T-helper 17 cell (primary cell): ENCODE data around the gene WNT9B. TPM values are rescaled to one million over a fixed set of nuclear protein-coding genes. Genes with fewer than 3 reads are reported as not detected.
A peak's percentile ranks its signal among the peaks of the same experiment; 100 is the strongest.

Source experiments
- ATAC-seq: fragments of 150-1000 bp; cut with Tn5 transposase; 2 replicates; pipeline ENCODE4 v1.10.0; 2021; ENCODE audit warnings: mild to moderate bottlenecking, moderate library complexity
- DNase-seq, 3 donors: peaks; one replicate each; pipeline versions ENCODE4 v3.0.0 to v3.0.0-alpha.2; 2020 to 2021
- H3K9me3 ChIP-seq: one replicate; pipeline ENCODE4 v1.7.0; 2013; ENCODE audit warnings: low read length, mild to moderate bottlenecking; ENCODE audit not compliant: control insufficient read depth, poor library complexity, severe bottlenecking
- H3K27ac Mint-ChIP-seq: one replicate; pipeline ENCODE4 v1.8.0; 2022; ENCODE audit warnings: mild to moderate bottlenecking, moderate library complexity, mixed read lengths
- H3K27me3 Mint-ChIP-seq: one replicate; pipeline ENCODE4 v1.8.0; 2022; ENCODE audit warnings: mixed read lengths
- H3K36me3 Mint-ChIP-seq: one replicate; pipeline ENCODE4 v1.8.0; 2022; ENCODE audit warnings: low read depth, mixed read lengths
- H3K4me1 Mint-ChIP-seq: one replicate; pipeline ENCODE4 v1.8.0; 2022; ENCODE audit warnings: mild to moderate bottlenecking, mixed read lengths
- H3K4me3 Mint-ChIP-seq: one replicate; pipeline ENCODE4 v1.8.0; 2022; ENCODE audit warnings: mild to moderate bottlenecking, moderate library complexity, mixed read lengths
- total RNA-seq, 4 donors: library from RNA in 2 of 4; stranded (reverse) in 2 of 4; gene quantifications; one replicate each; pipeline ENCODE4 v1.2.3 and lab custom pipeline; 2022 to 2026

The WNT9B gene
- total RNA-seq, 2 donors from 2014 or later: not detected

DNA sequence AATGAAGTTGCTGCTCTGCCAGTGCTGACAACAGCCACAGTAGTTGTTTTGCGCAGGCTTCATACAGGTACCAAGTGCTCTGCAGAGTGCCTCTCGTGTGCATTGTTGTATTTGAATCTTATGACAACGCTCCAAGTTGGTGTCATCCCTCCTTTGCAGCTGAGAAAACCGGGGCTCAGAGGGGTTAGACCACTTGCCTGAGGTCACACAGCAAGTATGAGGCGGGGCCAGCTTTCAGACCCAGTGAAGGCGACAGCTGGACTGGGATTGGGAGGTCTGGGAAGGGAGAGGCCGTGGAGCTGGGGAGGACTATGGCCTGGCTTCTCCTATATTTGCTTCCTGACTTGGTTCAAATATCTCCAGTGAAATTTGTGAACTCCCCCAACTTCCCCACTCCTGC, 33.2 kb downstream of the WNT9B start:
- Mint-ChIP-seq H3K27ac (no peak overlapping the region), H3K36me3 (no peaks in the 10 kb centered on the region), H3K4me3 (no peak overlapping the region), H3K27me3 (peaks cover 25% of the 10 kb centered on the region), H3K4me1 (no peaks in the 10 kb centered on the region)
- no peak for DNase-seq
- H3K9me3 ChIP-seq: no peaks in the 10 kb centered on the region
- no peak for ATAC-seq

DNA sequence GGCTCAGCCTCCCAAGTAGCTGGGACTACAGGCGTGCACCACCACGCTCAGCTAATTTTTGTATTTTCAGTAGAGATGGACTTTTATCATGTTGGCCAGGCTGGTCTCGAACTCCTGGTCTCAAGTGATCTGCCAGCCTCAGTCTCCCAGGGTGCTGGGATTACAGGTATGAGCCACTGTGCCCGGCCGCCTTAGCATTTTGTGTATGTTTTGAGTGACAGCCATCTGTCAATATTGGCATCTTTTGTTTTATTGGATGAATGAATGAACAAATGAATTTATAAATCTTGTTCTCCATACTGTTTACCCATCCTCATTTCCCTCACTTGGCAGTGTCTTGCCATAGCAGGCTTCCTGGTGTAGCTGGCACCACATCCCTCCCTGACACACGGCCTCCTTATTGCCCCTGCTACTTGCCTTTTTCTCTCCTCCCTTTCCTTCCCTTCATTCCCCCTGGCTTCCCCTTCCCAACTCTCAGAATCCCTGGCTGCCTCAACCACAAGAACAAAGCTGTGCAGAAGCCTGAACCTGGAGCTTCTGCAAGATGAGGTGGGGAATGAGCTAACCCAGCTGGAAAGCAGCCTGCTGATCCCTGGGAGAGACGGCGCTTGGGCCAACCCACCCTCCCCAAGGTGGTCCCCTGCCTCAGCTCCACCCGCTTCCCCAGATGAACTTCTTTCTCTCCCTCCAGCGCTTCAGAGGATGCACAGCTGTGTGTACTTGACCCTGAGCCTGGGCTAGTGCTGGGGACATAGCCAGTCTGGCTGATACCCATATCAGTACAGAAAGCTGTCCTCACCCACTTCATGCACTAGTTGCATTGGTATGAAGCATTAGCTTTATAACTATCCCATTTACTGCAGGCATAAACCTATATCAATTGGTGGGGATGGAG, 34.3 kb downstream of the WNT9B start:
- H3K27ac Mint-ChIP-seq: no peak overlapping the region

DNA sequence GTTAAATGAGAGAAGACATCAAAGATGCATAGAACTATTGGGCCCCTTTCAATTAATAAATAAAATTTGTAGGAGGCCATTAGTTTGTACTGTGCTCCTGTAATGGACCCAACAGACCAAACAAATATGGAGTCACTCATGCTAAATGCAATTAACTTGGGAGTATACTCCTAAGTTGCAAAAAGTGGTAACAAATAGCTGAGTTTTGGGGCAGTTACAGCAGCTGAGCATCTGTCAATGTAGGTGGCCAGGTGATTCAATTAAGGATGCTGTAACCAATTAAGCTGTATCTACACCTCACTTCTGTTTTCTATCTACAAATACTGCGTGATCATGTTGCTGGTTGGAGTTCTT, 34.9 kb downstream of the WNT9B start:
- H3K36me3 Mint-ChIP-seq: no peaks in the 10 kb centered on the region
- H3K27ac Mint-ChIP-seq: no peak overlapping the region
- H3K4me1 Mint-ChIP-seq: no peaks in the 10 kb centered on the region
- no peaks in the 10 kb centered on the region for H3K9me3 ChIP-seq
- ATAC-seq: no peak
- H3K27me3 Mint-ChIP-seq: peaks cover 43% of the 10 kb centered on the region
- DNase-seq: no peak
- no peak overlapping the region for H3K4me3 Mint-ChIP-seq

More for the DNA sequence above, 34.3 kb downstream of the WNT9B start:
- H3K4me3 Mint-ChIP-seq: no peak overlapping the region
- no peaks in the 10 kb centered on the region for H3K36me3 Mint-ChIP-seq
- no peak for DNase-seq
- ATAC-seq: no peak
- peaks cover 36% of the 10 kb centered on the region for H3K27me3 Mint-ChIP-seq
- H3K9me3 ChIP-seq: no peaks in the 10 kb centered on the region
- H3K4me1 Mint-ChIP-seq: no peaks in the 10 kb centered on the region

DNA sequence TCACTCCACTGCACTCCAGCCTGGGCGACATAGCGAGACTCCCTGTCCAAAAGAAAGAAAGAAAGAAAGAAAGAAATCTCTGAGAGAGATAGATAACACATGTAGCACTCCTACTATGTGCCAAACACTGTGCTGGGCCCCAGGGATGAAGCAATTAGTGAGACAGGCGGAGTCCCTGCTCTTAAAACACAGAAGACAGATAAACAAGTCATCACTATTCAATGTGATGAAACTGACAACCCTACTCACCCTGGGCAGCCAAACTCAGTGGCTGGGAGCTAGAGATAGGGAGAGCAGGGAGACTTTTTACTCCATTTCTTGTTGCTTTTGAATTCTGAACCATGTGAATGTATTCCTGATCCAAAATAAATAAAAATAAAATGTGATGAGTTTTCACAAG, 36.3 kb downstream of the WNT9B start:
- Mint-ChIP-seq H3K4me1 (no peaks in the 10 kb centered on the region), H3K27ac (peak overlapping the region; percentile 14), H3K27me3 (peaks cover 46% of the 10 kb centered on the region), H3K36me3 (no peaks in the 10 kb centered on the region), H3K4me3 (no peak overlapping the region)
- ATAC-seq (no peak), DNase-seq (no peak)
- no peaks in the 10 kb centered on the region for H3K9me3 ChIP-seq

DNA sequence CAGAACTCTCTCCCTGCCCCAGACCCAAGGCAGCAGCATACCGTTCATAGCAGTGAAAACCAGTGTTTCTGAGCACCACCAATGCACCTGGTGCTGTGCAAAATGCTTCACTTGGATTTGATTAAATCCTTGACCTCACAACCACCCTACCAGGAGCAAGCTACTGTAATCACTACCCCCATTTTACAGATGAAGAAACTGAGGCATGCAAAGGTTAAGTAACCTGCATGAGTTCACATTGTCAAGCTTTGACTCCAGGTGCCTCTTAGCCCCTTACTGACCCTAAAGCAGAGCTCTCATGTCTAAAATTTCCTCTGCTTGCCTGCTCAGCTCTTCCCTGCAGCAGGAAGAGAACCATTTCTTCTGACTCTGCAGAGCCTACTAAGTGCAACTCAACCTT, 37.3 kb downstream of the WNT9B start:
- no peaks in the 10 kb centered on the region for H3K36me3 Mint-ChIP-seq
- H3K27me3 Mint-ChIP-seq: peaks cover 55% of the 10 kb centered on the region
- no peaks in the 10 kb centered on the region for H3K4me1 Mint-ChIP-seq
- no peak for DNase-seq
- H3K27ac Mint-ChIP-seq: no peak overlapping the region
- no peak for ATAC-seq
- H3K4me3 Mint-ChIP-seq: no peak overlapping the region
- H3K9me3 ChIP-seq: no peaks in the 10 kb centered on the region

DNA sequence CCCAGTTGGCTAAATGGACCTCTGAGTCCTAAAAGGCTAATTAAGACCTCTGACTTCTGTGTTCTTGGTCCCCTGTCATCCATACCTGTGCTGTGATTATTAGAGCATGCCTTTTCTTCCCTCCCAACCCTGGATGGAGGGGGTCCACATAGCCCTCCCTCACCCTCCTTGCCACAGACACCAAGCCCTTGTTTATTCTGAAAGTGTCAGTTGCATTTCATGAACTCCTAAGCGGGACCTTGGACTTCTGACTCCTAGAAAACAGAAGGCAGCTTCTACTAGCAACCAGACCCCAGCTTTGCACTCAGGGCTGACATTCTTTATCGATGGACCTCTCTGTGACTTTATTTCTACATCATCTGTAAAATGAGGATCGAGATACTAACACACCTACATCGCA, 38.1 kb downstream of the WNT9B start:
- Mint-ChIP-seq H3K36me3 (no peaks in the 10 kb centered on the region), H3K4me1 (no peaks in the 10 kb centered on the region), H3K27ac (no peak overlapping the region), H3K27me3 (peaks cover 52% of the 10 kb centered on the region), H3K4me3 (no peak overlapping the region)
- H3K9me3 ChIP-seq: no peaks in the 10 kb centered on the region
- DNase-seq (no peak), ATAC-seq (no peak)

DNA sequence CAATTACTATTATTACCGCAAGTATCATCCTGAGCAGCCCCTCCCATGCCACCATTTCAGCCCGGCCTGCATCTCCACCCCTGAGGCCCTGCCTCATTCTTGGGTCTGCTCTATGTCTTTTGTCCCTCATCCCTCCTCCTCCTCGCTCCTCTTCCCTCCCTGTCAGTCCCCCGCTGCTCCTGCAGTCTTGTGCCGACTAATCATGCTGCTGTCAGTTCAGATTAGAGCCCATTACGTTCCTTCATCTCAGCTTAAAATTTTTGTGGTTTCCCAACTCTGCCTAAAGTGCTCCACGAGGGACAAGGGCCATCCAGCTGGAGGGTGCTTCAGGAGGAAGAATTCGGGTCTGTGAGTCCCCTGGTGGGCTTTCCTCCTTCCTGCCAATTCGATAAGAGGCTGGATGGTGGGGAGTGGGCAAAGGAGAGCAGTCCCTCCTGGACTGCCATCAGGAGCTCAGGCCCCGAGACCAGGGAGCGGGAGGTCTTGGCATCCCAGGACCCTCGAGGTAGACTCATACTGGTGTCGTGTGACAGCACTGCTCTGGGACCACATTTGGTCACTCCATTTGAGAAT, 38.7 kb downstream of the WNT9B start:
- Mint-ChIP-seq H3K36me3 (no peaks in the 10 kb centered on the region), H3K4me1 (no peaks in the 10 kb centered on the region), H3K27ac (no peak overlapping the region), H3K4me3 (no peak overlapping the region), H3K27me3 (peaks cover 47% of the 10 kb centered on the region)
- H3K9me3 ChIP-seq: no peaks in the 10 kb centered on the region
- DNase-seq (no peak), ATAC-seq (no peak)

DNA sequence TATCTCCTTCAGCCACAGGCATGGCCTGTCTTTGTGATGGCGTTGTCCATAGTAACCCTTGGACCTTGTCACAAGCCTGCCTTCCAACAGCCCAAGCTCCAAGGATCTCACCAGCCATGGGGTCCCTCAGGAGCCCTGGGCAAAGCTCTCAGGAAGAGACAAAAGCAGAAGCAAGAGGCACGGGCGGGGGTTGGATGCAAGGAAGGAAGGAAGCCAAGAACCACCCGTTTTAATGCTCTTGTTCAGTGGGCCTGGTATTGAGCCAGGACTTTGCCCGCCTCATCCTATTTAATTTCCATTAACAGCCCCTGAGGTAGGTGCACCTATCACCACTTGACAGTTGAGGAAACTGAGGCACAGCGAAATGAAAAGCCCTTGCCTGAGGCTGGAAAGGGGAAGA, 39.3 kb downstream of the WNT9B start:
- Mint-ChIP-seq H3K27ac (no peak overlapping the region), H3K4me3 (no peak overlapping the region), H3K4me1 (no peaks in the 10 kb centered on the region), H3K36me3 (no peaks in the 10 kb centered on the region), H3K27me3 (peaks cover 43% of the 10 kb centered on the region)
- ATAC-seq: no peak
- H3K9me3 ChIP-seq: no peaks in the 10 kb centered on the region
- no peak for DNase-seq

DNA sequence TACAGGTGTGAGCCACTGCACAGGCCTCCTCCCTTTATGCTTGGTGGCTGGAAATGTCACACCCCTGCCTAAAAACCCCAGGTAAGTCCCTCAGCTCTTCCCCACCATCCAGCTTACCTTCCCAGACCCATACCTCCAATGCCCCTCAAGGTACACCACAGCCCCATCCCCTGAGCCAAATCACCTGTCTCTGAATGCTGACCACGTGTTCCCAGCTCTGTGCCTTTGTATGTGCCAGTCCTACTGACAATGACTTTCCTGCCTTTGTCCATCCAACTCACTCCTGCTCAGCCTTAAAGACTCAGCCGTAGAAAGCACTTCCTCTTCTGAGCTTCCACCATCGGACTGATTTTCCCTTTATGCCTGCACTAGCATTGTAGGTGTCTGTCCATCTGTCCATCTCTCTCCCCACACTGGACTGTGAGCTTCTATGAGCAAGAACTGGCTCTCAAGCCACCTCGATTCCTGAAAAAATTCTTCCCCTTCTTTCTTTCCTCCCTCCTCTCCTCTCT, 40.9 kb downstream of the WNT9B start:
- no peaks in the 10 kb centered on the region for H3K36me3 Mint-ChIP-seq
- DNase-seq: no peak
- ATAC-seq: no peak
- H3K4me3 Mint-ChIP-seq: no peak overlapping the region
- H3K27ac Mint-ChIP-seq: no peak overlapping the region
- H3K4me1 Mint-ChIP-seq: no peaks in the 10 kb centered on the region
- peaks cover 43% of the 10 kb centered on the region for H3K27me3 Mint-ChIP-seq
- no peaks in the 10 kb centered on the region for H3K9me3 ChIP-seq

DNA sequence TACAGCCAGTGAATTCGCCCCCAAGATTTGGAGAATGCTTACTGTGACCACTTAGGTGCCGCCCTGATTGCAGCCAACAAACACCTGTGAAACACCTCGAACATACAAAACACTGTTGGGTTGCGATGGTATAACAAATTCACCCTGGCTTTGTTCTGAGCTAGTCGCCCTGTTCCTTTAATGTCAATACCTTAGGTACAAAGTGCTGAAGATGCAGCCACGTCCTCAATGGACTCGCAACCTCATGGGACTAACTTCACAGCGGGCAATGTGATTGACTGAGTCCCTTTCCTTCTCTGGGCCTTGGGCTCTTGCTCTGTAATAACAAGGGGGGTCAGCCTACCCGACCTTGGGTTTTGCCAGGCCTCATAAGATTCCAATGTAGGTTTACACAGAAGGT, 42.6 kb downstream of the WNT9B start:
- Mint-ChIP-seq H3K27me3 (peaks cover 43% of the 10 kb centered on the region), H3K4me1 (no peaks in the 10 kb centered on the region), H3K4me3 (no peak overlapping the region), H3K27ac (no peak overlapping the region), H3K36me3 (no peaks in the 10 kb centered on the region)
- ATAC-seq: no peak
- H3K9me3 ChIP-seq: no peaks in the 10 kb centered on the region
- no peak for DNase-seq

DNA sequence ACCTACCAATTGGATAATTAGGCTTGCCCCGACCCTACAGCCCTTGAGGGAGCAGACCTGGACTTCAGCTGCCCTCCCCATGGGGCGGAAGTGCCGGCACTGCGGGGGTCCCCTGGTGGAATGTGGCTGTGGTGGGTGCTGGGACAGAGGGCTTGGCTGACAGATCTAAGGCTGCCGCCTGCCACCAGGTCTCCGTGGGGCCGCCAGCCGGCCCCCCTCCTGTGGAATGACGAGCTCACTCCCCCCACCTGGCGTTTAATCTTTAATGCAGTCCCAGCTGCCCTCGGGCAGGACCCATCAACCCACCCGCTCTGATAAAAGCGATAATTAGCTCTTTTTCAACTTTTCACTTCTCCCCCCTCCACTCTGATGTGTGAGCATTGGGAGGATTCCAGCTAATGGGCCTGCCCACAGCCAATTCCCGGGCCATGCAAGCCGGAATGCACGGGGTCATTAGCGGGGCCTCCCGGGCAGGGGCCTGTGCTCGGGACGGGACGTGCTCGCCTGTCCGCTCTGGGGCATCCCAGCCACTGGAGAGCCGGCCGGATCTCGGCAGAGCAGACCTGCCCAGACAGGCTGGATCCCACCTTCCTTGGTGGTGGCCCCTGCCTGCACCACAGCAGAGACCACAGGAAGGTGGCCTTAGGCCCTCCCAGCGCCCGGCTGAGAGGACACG, 43.2 kb downstream of the WNT9B start:
- Mint-ChIP-seq H3K4me1 (no peaks in the 10 kb centered on the region), H3K36me3 (no peaks in the 10 kb centered on the region), H3K4me3 (peak overlapping the region; percentile 25), H3K27ac (no peak overlapping the region), H3K27me3 (peaks cover 42% of the 10 kb centered on the region)
- DNase-seq (no peak), ATAC-seq (no peak)
- no peaks in the 10 kb centered on the region for H3K9me3 ChIP-seq

DNA sequence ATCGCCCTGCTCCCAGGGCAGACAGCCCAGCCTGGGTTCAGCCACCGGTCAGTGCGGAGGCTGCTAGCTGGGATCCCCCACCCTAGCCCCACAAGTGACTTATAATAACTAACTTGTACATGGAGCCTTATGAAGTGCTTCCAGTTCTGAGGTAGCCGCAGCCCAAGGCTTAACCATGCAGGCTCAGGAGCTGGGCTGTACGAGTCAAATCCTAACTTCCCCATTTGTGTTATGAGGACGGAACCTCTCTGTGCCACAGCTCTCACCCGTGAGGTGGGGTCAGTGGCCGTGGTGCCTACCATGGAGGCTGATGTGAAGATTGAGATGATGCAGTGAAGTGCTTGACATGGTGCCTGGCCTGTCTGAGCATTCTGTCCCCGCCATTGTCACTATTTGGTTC, 43.8 kb downstream of the WNT9B start:
- H3K27me3 Mint-ChIP-seq: peaks cover 37% of the 10 kb centered on the region
- H3K4me1 Mint-ChIP-seq: no peaks in the 10 kb centered on the region
- H3K27ac Mint-ChIP-seq: no peak overlapping the region
- no peak overlapping the region for H3K4me3 Mint-ChIP-seq
- H3K9me3 ChIP-seq: no peaks in the 10 kb centered on the region
- ATAC-seq: no peak
- no peak for DNase-seq
- H3K36me3 Mint-ChIP-seq: no peaks in the 10 kb centered on the region

DNA sequence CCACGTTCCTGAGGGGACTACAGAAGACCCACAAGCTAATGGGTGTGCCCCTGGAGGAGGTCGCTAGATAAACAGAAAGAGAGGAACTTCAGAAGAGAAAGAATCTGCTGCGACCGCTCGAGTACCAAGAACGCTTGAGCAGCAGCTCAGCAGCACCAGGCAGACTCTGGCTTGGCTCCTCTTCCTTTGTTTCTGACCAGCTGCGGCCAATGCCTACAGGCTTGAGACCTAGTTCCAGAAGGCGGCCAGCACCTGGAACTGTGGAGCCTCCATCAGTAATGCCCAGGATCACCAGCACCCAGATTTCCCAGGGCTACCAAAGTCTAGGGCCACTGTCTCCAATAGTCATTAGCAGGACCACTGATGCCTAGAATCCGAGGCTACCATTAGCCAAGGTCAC, 45.6 kb downstream of the WNT9B start:
- no peak for ATAC-seq
- peaks cover 30% of the 10 kb centered on the region for H3K27me3 Mint-ChIP-seq
- no peak overlapping the region for H3K4me3 Mint-ChIP-seq
- DNase-seq: no peak
- no peak overlapping the region for H3K27ac Mint-ChIP-seq
- no peaks in the 10 kb centered on the region for H3K36me3 Mint-ChIP-seq
- H3K4me1 Mint-ChIP-seq: no peaks in the 10 kb centered on the region
- no peaks in the 10 kb centered on the region for H3K9me3 ChIP-seq
